NCI-H146 treated with DMSO at 0.1 percent for 48 hours (cell line): ENCODE results near the gene GATC.
"Not testable (repeated sequence)": the region's sequence is repeated elsewhere in the genome, so short reads cannot be mapped to it uniquely, and the experiment has no call there.

ENCODE experiments used
- DNase-seq: peaks from one replicate; lab custom pipeline; 2025; ENCODE audit not compliant: unreplicated experiment; lab: John Stamatoyannopoulos, UW

The GATC gene

DNA sequence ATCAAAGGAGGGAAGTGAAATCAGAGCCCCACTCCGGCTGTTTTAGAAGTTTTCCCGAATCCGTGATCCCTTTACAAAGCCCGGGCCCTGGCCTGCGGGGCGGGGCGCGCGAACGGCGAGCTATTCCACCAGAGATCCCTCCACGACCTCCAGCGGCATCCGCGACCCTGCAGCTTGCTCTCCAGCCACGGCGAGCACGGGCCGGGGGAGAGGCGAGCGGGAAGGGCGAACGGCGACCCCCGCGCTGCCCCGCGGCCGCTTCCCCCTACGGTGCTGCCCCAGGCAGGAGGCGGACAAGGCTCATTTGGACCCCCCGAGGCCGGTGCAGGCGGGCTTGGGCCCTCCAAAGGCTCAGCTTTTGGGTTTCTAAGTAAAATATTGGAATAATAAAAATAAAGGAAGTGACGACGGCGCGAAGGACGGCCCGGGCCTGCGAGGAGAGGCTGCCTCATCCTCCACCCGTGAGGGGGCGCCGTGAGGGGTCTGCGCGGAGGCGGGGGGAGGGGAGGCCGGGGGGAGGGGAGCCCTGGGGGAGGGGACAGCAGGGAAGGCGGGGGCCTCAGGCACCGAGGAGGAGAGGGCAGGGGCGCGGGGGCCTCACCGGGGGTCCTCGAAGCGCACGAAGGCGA lies 22.7 kb downstream of the GATC start:
- no peak for DNase-seq

DNA sequence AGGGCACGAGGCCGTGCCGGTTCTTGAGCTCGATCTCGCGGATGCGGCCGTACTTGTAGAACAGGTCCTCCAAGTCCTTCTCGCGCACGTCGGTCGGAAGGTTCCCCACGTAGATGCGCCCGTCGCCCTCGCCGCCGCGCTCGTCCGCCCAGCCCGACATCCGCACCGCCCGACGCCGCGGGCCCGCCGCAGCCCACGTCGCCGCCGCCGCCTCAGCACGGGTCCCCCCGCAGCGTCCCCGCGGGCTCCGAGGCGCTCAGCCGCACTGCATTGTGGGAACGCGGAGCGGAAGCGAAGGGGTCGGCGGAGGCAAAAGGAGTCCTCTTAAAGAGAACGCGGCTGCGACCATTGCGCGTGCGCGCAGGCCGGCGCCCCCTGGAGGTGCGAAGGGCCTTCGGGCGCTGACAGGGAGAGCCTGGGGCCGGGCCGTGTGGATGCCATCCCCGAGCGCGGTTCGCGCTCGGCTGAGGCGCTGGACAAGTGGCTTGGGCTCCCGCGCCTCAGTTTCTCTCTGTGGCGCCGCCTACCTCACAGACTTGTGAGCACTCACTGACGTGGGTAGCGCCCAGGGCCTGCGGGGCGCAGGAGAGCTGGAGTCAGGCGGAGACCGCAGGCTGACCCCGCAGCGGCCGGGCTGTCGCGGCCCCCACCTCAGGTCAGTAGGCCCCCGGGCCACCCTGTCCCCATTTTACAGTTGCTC lies 23.4 kb downstream of the GATC start, which contains the start of gene SRSF9:
SRSF9 (minus strand) TSS at position 299 of the 700 bp plus-strand sequence; CDS start at position 160, 139 bp downstream.
- peak; percentile 83 for DNase-seq

DNA sequence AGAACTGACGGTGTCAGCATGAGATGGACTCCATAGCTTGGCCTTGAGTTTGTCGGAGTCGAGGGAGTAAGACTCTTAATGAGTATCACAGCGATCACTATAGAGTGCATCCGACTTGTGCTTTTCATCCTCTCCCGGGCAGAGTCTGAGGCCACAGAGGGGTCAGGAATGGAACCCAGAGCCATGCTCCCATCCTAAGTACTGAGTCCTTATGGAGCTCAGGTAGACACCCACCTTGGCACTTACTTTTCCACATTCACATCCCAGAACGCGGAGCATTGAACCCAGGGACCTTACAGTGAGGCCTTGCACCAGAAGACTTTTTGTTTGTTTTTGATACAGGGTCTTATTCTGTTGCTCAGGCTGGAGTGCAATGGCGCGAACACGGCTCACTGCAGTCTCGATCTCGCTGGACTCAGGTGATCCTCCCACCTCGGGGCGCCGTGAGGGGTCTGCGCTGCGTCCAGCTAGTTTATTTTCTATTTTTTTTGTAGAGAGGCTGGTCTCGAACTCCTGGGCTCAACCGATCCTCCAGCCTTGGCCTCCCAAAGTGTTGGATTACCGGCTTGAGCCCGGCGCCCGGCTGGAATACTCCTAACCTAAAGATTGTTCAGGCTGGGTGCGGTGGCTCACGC lies 24.0 kb downstream of the GATC start:
- no peak for DNase-seq

DNA sequence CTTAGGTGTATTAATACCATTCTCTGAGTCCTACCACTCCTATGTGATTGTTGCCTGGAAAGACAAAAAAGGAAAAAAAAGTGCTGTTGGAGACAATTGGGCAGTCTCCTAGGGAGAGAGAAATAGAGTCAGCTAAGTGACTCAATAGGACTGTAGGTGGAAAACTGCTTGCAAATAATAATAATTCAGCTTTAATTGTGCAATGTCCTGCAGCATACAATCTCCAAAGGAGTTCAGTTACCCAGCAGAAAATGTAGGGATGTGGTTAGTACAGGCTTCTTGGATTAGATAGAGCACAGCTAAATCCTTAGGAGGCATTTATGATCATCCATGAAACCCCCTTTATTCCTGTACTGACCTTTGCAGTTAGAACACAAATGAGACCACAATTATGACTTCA lies 26.3 kb downstream of the GATC start:
- no peak for DNase-seq

DNA sequence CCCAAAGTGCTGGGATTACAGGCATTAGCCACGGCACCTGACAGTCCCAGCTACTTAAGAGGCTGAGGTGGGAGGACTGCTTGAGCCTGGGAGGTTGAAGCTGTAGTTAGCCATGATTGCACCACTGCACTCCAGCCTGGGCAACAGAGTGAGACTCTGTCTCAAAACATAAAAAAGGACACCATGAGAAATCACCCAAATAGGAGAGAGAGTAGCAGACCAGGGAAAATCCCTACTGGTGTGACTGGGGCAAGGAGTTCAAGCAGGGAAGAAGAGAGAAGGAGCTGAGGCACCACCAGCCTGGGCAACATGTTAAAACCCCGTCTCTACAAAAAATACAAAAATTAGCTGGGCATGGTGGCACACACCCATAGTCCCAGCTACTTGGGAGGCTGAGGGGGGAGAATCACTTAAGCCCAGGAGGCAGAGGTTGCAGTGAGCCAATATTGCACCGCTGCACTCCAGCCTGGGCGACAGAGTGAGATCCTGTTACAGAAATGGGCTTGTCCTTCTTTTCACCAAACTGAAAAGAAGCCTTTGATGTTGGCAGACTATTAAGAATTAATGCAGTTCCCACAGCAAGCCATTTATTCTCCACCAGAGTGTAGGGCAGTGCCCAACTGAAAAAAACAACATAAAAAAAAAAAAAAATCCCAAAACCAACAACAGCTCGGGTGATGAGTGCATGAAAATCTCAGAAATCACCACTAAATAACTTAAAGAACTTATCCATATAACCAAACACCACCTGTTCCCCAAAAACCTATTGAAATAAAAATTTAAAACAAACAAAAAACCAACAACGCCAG lies 27.8 kb downstream of the GATC start:
- no peak for DNase-seq

DNA sequence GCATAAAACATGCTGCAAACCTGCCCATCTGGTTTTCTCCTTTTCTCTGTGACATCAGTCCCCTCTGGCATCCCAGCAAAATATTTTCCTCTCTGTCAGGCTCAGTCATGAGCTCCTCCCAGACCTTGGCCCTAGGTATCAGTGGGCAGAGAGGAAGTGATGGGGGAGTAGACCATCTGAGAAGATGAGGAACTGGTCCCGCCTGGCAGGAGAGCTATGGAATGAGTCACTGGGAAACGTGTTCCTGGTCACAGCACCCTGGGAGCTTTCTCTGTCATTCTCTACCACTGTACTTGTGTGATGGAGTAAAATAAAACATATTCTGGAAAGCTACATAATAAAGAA lies 28.3 kb downstream of the GATC start:
- DNase-seq: no peak

DNA sequence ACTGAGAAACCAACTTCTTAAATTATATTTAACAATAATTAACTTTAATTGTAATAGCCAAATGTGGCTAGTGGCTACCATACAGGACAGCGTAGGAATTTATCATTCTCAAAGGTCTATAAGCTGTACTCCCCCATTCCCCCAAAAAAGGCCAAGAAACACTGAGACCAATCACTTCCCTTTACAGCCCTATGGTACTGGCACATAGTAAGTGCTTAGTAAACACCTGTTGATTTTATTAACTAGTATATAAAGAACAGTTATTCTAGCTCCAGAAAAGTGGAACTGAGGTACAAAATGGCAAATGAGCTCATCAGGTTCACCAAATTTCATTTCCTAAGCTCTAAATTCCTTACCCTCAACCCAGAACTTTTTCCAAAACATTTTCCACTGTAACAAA lies 29.4 kb downstream of the GATC start:
- no peak for DNase-seq

DNA sequence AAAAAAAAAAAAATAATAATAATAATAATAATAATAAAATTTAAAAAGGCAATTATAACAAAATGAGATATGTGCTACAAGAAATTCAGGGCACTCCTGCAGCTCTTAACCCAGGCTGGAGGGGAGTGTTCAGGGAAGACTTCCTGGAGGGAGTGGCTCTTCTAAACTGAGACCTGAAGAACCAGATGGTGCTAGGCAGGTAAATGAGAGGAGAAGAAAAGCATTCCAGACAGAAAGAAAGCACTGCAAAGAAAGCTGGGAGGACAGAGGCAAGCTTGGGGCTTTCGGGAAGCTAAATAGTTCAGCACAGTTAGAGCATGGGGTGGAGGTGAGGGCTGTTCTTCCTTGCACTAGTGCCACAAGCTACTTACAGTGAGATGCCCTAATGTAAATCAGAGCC lies 33.2 kb downstream of the GATC start:
- DNase-seq: no peak

DNA sequence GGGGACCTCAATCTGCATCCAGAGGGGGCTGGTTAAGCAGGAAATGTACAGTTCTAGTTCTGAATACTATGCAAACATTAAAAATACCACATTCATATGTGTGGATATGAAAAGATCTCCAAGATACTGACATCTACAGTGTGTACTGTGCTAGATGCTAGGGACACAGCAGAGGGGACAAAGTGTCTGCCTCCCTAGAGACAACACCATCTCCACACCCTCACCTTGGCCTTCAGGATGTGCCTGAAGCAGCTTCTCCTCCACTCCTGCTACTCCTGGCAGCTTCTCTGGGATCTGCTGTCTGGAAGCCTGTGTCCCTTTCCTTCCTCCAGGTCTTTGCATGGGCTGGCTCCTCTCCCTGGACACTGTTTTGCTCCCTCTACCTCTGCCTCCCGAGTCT lies 34.0 kb downstream of the GATC start:
- DNase-seq: no peak

DNA sequence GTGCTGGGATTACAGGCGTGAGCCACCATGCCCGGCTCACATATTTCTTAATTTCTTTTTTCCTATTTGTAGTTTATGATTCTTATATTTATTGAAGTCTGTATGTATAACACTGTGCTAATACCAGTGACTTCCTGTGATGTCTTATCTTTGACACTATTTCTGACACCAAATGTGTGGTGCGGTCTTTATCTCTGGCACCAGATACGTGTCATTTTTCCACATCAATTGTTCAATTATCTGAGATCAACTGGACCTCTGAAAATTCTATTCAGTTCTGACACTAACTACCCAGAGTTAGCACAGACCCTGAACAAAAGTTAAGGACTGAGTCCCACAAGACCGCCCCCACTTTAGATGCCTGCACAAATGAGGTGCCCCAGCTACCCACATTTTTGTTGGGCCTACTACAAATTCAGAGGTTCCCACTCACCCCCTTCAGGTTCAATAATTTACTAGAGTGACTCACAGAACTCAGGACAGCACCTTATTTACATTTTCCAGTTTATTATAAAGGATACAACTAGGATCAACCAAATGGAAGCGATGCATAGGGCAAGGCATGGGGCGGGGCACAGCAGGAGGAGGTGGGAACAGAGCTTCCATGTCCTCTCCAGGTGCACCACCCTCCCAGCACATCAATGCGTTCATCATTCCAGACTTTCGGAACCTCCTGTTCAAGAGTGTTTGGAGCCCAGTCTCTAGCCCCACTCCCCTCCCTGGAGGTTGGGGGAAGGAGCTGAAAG lies 35.0 kb downstream of the GATC start:
- no peak for DNase-seq

DNA sequence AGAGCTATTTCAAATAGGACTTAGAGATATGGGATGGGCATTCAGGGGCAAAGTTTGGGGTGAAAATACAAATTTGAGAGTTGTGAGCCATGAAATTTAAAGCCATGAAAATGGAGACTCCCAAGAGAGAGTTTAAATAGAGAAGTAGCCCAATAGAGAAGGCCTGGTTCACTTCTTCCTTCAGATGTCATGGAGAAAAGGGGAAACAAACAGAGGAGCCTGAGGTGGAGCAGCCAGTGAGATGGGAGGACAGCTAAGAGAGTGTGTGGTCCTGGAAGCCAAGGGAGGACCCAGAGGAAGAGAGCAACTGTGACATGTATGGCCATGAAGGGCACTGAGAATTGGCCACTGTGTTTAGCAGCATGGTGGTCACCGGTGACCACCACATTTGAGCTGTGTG lies 37.4 kb downstream of the GATC start:
- no peak for DNase-seq

DNA sequence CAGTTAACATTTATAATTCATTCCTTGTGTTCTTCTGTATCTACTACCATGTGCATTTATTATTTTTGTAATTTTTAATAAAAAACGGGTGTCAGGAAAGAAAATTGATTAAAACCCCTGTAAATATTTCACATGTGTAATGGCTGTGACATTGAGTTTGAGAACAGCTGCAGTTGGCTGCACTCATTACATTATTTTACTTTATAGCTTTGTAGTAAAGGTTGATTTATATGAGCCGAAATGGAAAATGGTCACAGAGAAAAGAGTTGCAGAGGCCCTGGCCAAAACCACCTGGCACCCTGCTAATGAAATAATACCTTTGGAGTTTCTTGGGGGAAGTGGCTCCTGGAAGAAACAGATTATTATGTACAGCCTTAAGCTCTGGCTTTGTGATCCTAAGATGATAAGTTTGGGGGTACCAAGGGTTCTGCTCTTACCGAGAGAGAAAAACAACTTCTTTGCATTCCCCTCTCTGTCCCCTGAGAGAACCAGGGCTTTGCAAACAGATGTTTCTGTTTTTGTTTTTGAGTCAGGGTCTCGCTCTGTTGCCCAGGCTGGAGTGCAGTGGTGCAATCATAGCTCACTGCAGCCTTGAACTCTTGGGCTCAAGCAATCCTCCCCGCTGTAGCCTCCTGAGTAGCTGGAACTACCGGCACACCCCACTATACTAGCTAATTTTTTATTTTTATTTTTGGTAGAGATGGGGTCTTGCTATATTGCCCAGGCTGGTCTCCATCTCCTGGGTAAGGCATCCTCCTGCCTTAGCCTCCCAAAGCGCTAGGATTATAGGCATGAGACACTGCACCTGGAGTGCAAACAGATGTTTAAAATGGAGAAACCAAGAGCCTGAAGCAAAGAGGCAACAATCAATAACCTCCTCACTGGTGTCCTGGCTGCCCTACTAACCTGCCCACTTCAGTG lies 40.0 kb downstream of the GATC start:
- no peak for DNase-seq

DNA sequence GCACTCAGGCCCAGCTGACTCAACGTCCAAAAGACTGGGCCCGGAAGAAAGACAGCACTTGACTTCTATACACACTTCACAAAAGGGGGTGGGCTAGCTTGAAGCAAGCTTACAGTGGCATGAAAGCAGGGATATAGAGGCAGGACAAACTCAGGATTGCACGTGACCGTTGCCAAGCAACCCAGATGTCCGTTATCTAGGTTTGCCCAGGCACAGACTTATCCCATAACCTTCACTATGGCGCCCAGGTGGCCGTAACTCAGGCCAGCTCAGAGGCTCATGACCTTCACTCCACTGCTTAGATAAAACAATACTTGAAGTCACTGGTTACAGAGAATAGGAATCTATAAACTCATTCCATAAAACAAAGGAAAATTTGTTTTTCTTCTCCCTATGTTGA lies 41.3 kb downstream of the GATC start:
- DNase-seq: not testable (repeated sequence)

DNA sequence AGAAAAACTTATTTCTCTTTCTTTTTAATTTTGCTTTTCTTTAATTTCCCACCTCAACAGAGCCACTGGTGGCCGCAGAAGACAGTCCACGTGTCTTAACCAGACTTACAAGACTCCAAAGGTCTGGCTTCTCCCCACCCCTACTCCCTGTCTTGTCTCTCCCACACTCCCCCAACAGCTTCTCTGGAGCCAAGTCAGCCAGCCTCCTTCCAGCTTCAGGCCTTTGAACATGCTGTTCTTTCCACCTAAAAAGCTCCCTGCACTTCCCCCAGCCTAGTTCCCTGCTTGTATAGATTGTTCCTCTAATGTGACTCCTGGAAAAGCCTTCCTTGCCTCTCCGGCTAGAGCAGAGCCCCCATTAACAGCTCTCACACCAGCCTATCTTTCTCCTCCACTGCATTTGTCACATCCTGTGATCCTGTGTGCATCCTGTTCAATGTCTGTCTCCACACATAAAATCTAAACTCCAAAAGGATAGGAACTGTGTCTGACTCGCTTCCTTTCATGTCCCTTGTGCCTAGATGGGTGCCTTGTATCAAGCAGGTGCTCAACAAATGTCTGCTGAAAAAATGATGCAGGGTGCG lies 41.9 kb downstream of the GATC start:
- DNase-seq: no peak

DNA sequence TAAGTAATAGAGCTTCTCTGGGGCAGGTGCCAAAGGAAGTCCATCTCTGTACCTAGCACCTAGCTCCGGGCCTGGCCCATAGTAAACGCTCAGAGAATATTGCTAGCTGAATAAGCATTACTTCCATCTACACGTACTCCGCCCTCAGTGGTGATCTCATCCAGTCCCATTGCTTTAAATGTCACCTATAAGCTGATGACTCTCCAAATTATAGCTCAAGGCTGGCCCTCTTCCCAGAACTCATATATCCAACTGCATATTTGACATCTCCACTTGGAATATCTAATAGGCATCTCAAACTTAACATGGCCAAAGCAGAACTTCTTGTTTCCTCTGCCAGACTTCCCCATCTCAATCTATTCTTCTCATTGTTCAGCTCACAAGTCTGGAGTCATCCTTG lies 42.8 kb downstream of the GATC start:
- DNase-seq: no peak

DNA sequence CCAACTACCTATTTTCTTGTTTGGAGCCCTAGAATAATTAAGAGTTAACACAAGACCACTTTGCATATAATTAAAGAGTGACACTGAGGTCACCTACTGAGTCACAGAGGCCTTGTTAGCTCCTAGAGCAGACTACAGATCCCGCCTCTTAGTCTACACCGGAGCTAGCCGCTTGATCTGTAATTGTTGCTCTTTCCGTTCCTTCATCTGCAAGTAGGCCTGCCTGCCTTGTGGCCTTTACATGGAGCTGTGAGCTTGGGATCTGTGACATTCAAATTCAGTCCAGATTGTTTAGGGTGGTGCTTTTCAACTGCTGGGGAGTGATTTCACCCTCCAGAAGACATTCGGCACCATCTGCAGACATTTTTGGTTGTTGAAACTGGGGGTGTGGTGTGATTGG lies 44.1 kb downstream of the GATC start:
- DNase-seq: no peak

DNA sequence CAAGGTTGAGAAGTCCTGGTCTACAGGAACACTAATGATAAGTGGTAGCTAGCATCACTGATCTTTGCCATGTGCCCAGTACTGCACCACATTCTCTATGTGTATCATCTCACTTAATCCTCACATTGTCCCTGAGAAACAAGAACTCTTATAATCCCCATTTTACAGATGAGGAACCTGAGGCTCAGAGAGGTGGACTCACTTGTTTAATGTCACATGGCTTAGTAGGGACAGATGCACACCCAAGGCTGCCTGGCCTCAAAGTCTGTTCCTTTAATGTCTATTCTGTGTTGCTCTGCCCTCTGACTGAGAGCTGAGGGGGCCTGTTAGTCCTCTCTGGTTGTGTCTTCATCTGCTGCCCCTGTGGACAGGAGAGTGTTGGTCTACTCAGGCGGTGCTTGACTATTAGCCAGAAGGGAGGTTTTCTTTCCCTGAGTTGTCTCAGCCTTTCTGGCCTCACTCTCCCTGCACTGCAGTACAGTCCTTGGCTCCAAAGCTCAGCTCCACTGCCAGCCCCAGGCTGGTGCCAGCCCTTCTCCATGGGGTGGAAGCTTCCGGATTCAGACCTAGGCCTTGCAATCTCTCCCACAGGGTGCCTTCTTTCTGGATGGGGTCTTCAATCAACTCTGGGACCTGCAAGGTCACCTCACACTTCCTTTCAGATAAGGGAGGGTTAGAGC lies 44.7 kb downstream of the GATC start:
- no peak for DNase-seq

DNA sequence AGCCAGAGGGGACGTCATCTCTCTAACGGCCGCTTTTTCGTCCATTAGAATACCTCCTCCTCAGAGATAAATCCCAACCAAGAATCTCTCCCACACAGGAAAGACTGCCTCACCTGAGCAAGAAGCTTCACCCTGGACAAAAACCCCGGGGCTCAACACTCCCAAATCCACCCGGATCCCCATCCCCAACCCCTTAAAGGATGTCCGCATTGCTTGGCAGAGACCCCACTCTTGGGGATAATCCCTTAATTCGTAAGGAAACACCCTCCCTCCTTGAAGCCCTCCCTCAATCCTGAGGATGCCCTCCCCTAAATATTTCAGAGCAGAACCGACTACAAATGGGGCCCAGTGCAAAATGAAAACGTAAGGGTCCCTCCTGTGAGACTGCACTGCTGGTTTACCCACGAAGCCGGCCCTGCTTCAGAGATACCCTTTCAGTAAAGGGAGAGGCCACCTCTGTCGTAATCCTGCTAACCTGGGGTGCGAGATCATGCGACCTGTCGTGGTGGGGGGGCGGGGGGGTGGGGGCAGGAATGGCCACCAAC lies 49.0 kb downstream of the GATC start:
- DNase-seq: no peak
